HG03342 (cell line): ENCODE results near the gene SLC12A3.

Source experiments
- ATAC-seq: cut with Tn5 transposase; IDR thresholded peaks from one replicate; pipeline ENCODE4 v1.9.1; 2021; ENCODE audit warnings: mild to moderate bottlenecking, moderate library complexity; ENCODE audit not compliant: unreplicated experiment

SLC12A3 gene

GRCh38 chr16:56961851-56962281 lies 96.9 kb downstream of the SLC12A3 start, which contains the start of gene CETP:
Gene CETP, plus strand, starts transcription at chr16:56961950. Its CDS starts 30 bp downstream, at chr16:56961980.
- no peak for ATAC-seq

GRCh38 chr16:56964243-56965148 lies 99.5 kb downstream of the SLC12A3 start:
- peak; percentile 72 for ATAC-seq
